DOHH2 (cell line): ENCODE measurements around the gene C19orf33.

Experiments
- H3F3A ChIP-seq: fragments of 200-600 bp; sonication (generic), shearing (Covaris generic); 2 replicates; pipeline ENCODE4 v1.6.0; 2016; ENCODE audit warnings: antibody characterized with exemption, mild to moderate bottlenecking; ENCODE audit not compliant: control insufficient read depth, insufficient read depth
- H3K27ac ChIP-seq: fragments of 200-600 bp; sonication (generic); 2 replicates; pipeline ENCODE4 v1.5.1; 2014; ENCODE audit warnings: low read depth, mild to moderate bottlenecking, low read length, moderate library complexity
- H3K27me3 ChIP-seq: fragments of 200-600 bp; sonication (generic); 2 replicates; pipeline ENCODE4 v1.6.1; 2014; ENCODE audit warnings: mild to moderate bottlenecking, low read length, mixed read lengths; ENCODE audit not compliant: control insufficient read depth
- H3K36me3 ChIP-seq: fragments of 200-600 bp; sonication (generic); 2 replicates; pipeline ENCODE4 v1.6.1; 2014; ENCODE audit warnings: mild to moderate bottlenecking, low read length, moderate library complexity, mixed read lengths; ENCODE audit not compliant: control insufficient read depth
- H3K4me1 ChIP-seq: fragments of 200-600 bp; sonication (generic); 2 replicates; pipeline ENCODE4 v1.6.1; 2014; ENCODE audit warnings: mild to moderate bottlenecking, low read length, mixed read lengths; ENCODE audit not compliant: control insufficient read depth
- H3K4me2 ChIP-seq: fragments of 200-600 bp; sonication (generic); 2 replicates; pipeline ENCODE4 v1.6.0; 2014; ENCODE audit warnings: mild to moderate bottlenecking, low read length, moderate library complexity
- H3K4me3 ChIP-seq: fragments of 200-600 bp; sonication (generic); 2 replicates; pipeline ENCODE4 v1.5.1; 2014; ENCODE audit warnings: mild to moderate bottlenecking, low read length, mixed read lengths
- H3K79me2 ChIP-seq: fragments of 200-600 bp; sonication (generic); 2 replicates; pipeline ENCODE4 v1.6.1; 2014; ENCODE audit warnings: mild to moderate bottlenecking, low read length, mixed read lengths; ENCODE audit not compliant: control insufficient read depth
- H3K9me2 ChIP-seq: fragments of 200-600 bp; sonication (generic); replicated peaks from 2 replicates; pipeline ENCODE4 v1.6.1; 2014; ENCODE audit warnings: mild to moderate bottlenecking, low read length, mixed read lengths; ENCODE audit not compliant: control insufficient read depth
- H3K9me3 ChIP-seq: fragments of 200-600 bp; sonication (generic); 2 replicates; pipeline ENCODE4 v1.6.1; 2014; ENCODE audit warnings: antibody characterized with exemption, low read length, mixed read lengths; ENCODE audit not compliant: control insufficient read depth, insufficient read depth
- H4K20me1 ChIP-seq: fragments of 200-600 bp; sonication (generic); 2 replicates; pipeline ENCODE4 v1.6.0; 2014; ENCODE audit warnings: low read depth, mild to moderate bottlenecking, antibody characterized with exemption, low read length, moderate library complexity; ENCODE audit not compliant: control insufficient read depth, insufficient read depth
- EZH2phosphoT487 ChIP-seq: fragments of 200-600 bp; sonication (generic); IDR thresholded peaks from 2 replicates; pipeline ENCODE4 v1.6.1; 2017; ENCODE audit warnings: borderline replicate concordance, mild to moderate bottlenecking, antibody characterized with exemption, low read length, moderate library complexity, mixed read lengths
- TF ChIP-seq, protein P1 (sequence below): fragments of 200-600 bp; sonication (generic); IDR thresholded peaks from one replicate; pipeline ENCODE4 v1.5.1; 2014; ENCODE audit warnings: antibody characterized with exemption, mild to moderate bottlenecking, low read depth, low read length; ENCODE audit not compliant: poor library complexity, severe bottlenecking

Gene C19orf33

DNA sequence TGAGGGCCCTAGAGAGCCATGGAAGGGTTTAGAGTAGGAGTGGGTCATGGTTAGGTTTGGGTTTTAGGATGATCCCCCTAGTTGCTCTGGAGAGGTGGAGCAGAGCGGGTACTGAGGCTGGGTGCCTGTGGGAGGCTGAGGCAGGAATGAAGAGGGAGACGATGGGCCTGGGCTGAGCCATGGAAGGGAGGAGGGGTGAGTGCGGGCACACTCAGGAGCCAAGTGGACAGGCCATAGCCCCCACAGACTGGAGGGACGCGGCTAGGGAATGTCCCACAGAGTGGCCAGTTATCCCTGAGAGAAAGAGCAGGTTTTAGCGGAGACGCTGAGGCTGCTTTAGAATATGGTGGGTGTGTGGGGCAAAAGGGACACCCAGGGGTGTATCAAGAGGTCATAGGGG is 25.6 kb downstream of the C19orf33 start:
- Histone ChIP-seq H3K36me3 (peaks cover 3% of the 10 kb centered on the region; the same call in 1 of the 2 replicates), H3K4me1 (no peaks in the 10 kb centered on the region), H3K9me2 (no peaks in the 10 kb centered on the region), H3F3A (no peaks in the 10 kb centered on the region), H3K27ac (no peak overlapping the region), H4K20me1 (no peaks in the 10 kb centered on the region), H3K4me2 (no peak overlapping the region), H3K4me3 (no peak overlapping the region), H3K79me2 (no peaks in the 10 kb centered on the region), H3K9me3 (no peaks in the 10 kb centered on the region), H3K27me3 (no peaks in the 10 kb centered on the region)
- TF ChIP-seq EZH2phosphoT487: no peak
- TF ChIP-seq, protein P1, sequence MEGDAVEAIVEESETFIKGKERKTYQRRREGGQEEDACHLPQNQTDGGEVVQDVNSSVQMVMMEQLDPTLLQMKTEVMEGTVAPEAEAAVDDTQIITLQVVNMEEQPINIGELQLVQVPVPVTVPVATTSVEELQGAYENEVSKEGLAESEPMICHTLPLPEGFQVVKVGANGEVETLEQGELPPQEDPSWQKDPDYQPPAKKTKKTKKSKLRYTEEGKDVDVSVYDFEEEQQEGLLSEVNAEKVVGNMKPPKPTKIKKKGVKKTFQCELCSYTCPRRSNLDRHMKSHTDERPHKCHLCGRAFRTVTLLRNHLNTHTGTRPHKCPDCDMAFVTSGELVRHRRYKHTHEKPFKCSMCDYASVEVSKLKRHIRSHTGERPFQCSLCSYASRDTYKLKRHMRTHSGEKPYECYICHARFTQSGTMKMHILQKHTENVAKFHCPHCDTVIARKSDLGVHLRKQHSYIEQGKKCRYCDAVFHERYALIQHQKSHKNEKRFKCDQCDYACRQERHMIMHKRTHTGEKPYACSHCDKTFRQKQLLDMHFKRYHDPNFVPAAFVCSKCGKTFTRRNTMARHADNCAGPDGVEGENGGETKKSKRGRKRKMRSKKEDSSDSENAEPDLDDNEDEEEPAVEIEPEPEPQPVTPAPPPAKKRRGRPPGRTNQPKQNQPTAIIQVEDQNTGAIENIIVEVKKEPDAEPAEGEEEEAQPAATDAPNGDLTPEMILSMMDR: no peak

DNA sequence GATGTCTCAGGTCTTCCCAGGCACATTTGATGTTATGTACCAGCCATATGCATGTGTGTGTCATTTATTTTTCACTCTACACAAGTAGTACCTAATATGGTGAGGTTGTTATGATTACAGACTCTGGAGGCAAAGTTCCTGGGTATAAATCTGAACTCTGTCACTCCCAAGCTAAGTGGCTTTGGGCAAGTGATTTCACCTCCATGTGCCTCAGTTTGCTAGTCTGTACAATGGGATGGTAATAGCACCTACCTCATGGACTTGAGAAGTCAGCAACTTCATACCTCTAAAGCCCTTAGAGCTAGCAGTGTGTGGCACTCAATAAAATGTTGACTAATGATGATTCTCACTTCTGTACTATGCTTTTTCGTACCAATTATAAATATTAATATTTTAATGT is 27.7 kb downstream of the C19orf33 start:
- no peak for TF ChIP-seq EZH2phosphoT487
- TF ChIP-seq, protein P1: no peak
- Histone ChIP-seq H3K4me1 (peaks cover 3% of the 10 kb centered on the region; the same call in 1 of the 2 replicates), H3K9me3 (no peaks in the 10 kb centered on the region), H4K20me1 (no peaks in the 10 kb centered on the region), H3K79me2 (no peaks in the 10 kb centered on the region), H3K27ac (no peak overlapping the region), H3K9me2 (no peaks in the 10 kb centered on the region), H3K4me3 (no peak overlapping the region), H3K27me3 (no peaks in the 10 kb centered on the region), H3F3A (peaks cover 3% of the 10 kb centered on the region; the same call in 1 of the 2 replicates), H3K36me3 (peaks cover 3% of the 10 kb centered on the region; the same call in 1 of the 2 replicates), H3K4me2 (no peak overlapping the region)

DNA sequence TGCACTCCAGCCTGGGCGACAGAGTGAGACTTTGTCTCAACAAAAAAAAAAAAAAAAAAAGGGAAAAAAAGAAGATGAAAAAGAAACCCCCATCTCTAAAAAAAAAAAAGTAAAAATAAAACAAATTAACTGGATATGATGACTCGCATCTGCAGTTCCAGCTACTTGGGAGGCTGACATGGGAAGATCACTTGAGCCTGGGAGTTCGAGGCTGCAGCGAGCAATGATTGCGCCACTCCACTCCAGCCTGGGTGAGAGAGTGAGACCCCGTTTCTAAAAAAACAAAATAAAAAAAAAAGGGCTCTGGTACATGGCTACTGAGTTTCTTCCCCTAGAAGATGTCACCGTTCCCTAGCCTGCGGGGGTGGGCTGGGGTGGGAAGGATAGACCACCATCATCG is 29.2 kb downstream of the C19orf33 start:
- Histone ChIP-seq H3K27ac (no peak overlapping the region), H3K79me2 (no peaks in the 10 kb centered on the region), H3K36me3 (no peaks in the 10 kb centered on the region), H3K4me2 (no peak overlapping the region), H3K9me2 (no peaks in the 10 kb centered on the region), H3K27me3 (no peaks in the 10 kb centered on the region), H3K9me3 (no peaks in the 10 kb centered on the region), H3K4me1 (peaks cover 8% of the 10 kb centered on the region), H3K4me3 (no peak overlapping the region), H3F3A (peaks cover 3% of the 10 kb centered on the region; the same call in 1 of the 2 replicates), H4K20me1 (no peaks in the 10 kb centered on the region)
- TF ChIP-seq, protein P1: no peak
- no peak for TF ChIP-seq EZH2phosphoT487
